Measurements from ENCODE around the gene N4BP3.

GRCh38 chr5:178080618-178081410, 32.5 kb upstream of the N4BP3 start:
- TF ChIP-seq CTCF (IDR thresholded peaks at IDR 0.05; ENCODE audit: low read depth, low read length) (no peak), POLR2A (IDR thresholded peaks at IDR 0.05; ENCODE audit: extremely low read depth, insufficient read length) (no peak), MYC (IDR thresholded peaks at IDR 0.05; ENCODE audit: low read depth, low read length) (no peak)
- TF ChIP-seq, protein P1, sequence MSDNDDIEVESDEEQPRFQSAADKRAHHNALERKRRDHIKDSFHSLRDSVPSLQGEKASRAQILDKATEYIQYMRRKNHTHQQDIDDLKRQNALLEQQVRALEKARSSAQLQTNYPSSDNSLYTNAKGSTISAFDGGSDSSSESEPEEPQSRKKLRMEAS (IDR thresholded peaks at IDR 0.05; ENCODE audit: low read depth, low read length), result no peak

Data from NB4 (cell line).